AG09309 (cell line): ENCODE measurements around the gene TAF4B.

ENCODE experiments used
- DNase-seq: peaks from one replicate; pipeline ENCODE4 v3.0.0-alpha.2; 2010; ENCODE audit warnings: low read depth
- H3K4me3 ChIP-seq: 2 replicates; pipeline ENCODE4 v1.5.1; 2011; ENCODE audit warnings: mild to moderate bottlenecking, low read depth, low read length, moderate library complexity; ENCODE audit not compliant: control insufficient read depth
- TF ChIP-seq, protein P1 (sequence below): IDR thresholded peaks from 2 replicates; pipeline ENCODE4 v1.5.1; 2011; ENCODE audit warnings: mild to moderate bottlenecking, low read depth, low read length, inconsistent platforms; ENCODE audit not compliant: insufficient read depth, control insufficient read depth; ENCODE audit errors: missing control alignments

Gene TAF4B

DNA sequence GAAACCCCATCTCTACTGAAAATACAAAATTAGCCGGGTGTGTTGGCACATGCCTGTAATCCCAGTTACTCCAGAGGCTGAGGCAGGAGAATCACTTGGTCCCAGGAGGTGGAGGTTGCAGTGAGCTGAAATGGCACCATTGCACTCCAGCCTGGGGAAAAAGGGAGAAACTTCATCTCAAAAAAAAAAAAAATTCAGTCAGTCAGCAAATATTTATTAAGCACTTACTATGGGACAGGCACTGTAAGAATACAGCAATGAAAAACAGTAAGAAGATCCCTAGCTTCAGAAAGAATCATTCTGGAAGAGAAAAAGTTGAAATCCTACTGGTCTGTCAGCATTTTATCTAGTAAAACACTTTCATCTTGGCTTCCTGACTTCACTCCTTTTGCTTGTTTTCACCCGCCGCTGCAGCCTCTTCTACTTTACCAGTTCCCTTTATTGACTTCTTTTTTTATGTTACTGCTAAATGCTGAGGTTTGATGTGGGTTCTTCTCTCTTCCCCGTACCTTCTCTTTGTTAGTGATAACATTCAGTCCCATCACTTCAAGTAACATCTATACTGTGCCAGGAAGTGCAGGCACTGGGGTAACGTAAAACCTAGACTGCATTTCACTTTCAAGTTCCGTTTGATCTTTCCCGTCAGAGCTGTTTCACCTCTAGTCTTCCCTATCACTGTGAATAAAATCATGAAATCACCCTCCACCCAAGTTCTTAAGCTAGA lies 10.8 kb upstream of the TAF4B start:
- DNase-seq, result no peak
- H3K4me3 ChIP-seq, result no peak overlapping the region
- TF ChIP-seq, protein P1, sequence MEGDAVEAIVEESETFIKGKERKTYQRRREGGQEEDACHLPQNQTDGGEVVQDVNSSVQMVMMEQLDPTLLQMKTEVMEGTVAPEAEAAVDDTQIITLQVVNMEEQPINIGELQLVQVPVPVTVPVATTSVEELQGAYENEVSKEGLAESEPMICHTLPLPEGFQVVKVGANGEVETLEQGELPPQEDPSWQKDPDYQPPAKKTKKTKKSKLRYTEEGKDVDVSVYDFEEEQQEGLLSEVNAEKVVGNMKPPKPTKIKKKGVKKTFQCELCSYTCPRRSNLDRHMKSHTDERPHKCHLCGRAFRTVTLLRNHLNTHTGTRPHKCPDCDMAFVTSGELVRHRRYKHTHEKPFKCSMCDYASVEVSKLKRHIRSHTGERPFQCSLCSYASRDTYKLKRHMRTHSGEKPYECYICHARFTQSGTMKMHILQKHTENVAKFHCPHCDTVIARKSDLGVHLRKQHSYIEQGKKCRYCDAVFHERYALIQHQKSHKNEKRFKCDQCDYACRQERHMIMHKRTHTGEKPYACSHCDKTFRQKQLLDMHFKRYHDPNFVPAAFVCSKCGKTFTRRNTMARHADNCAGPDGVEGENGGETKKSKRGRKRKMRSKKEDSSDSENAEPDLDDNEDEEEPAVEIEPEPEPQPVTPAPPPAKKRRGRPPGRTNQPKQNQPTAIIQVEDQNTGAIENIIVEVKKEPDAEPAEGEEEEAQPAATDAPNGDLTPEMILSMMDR, result no peak

DNA sequence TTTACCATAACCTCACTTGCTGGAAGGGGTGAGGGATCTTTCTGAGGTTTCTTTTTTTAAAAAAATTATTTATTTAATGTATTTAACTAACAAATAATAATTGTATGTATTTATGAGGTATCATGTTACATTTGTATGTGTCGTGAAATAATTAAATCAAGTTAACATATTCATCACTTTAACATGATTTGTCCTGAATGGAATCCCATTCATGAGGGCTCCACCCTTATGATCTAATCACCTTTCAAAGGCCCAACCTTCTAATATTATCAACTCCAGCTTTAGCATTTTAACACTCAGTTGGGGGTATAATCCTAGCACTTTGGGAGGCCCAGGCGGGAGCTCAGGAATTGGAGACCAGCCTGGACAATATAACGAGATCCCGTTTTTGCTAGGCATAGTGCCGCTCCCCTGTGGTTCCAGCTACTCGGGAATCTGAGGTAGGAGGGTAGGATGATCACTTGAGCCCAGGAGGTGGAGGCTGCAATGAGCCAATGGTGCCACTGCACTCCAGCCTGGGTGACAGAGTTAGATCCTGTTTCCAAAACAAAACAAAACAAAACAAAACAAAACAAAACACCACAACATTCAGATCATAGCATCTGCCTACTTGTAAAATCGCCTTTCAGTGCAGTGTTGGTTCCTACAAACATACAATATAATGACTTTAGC lies 1.1 kb upstream of the TAF4B start:
- TF ChIP-seq, protein P1, result no peak
- no peak for DNase-seq
- no peak overlapping the region for H3K4me3 ChIP-seq

DNA sequence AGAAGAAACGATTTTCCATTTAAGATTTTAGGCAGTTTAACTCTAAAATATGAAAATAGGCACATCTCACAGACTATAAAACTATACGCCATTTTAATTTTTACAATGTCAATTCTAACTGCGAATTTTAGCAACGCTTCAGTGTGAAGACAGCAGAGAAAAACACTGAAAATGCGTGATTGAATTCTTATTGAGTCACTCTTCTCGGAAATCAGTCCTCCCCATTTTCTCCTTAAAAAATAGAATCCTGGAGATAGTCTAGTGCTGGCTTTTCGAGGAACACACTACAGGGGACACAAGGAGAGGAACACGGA lies 373 bp upstream of the TAF4B start:
- TF ChIP-seq, protein P1, result no peak
- H3K4me3 ChIP-seq, result peak overlapping the region; percentile 75
- DNase-seq, result no peak

DNA sequence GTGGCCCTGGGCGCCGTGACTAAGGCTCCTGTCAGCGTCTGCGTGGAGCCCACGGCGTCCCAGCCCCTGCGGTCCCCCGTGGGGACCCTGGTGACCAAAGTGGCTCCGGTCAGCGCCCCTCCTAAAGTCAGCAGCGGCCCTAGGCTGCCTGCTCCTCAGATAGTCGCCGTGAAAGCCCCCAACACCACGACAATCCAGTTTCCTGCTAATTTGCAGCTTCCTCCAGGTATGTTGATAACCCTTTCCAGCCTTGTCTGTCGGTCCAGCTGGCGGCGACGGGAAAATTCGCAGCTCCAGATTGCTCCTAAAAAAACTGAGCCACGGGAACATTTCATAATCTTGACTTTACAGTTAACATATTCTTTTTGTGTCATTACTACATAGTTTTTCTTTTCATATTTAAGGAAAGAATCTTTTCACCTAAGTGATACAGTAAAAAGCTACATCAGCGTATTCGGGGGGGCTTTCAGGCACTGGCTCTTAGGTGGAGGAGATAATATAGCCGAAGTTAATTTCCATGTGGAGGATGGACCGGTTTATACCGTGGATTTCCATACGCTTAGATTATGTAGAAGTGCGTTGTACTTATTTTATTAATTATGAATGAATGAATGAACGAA lies 916 bp downstream of the TAF4B start:
- H3K4me3 ChIP-seq, result peak overlapping the region; percentile 75

DNA sequence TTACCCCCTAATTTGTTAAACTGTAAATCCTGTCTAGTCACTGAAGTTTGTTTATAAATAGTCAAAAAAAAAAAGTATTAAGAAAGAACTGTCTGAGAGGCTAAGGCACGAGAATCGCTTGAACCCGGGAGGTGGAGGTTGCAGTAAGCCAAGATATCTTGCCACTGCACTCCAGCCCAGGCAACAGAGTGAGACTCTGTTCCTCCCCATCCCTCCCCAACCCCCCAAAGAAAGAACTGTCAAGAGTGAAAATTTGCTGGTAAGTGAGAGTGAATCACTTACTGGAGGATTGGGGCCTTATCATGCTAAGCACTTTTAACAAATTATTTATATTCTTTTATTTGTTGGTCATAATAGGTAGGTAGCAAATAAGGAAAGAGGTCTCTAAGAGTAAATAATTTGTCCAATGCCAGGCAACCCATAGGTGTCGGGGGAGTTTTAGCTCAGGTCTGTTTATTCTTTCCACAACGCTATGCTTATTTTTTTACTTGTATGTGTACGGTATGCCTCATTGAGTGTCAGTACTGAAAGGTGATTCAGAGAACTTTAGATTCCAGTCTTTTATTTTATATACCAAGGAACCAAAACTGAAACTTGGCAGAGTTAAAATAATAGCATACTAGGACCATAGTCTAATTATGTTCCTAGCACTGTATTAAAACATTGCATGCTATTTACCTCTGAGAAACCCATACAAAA lies 2.5 kb downstream of the TAF4B start:
- no peak overlapping the region for H3K4me3 ChIP-seq
- TF ChIP-seq, protein P1, result no peak
- DNase-seq, result no peak

More for the DNA sequence above, 916 bp downstream of the TAF4B start:
- TF ChIP-seq, protein P1, result no peak
- no peak for DNase-seq

DNA sequence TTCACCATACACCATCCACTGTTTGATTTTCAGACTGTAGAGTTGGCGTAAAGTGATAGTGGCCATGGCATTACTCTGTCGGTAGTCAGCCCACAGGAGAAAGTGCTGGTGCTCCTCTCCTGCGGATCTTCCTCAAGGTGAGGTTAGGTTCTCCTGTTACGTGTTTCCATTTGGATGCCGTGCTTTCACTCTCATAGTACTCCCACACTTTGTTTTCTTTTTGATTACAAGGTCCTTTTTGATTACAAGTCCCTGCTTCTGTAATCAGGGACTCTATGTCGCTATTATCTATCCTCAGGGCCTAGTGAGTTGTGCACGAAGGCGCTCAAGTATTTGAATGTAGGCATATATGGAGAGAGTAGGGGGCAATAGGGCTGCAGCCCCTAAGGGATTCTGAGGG lies 4.3 kb downstream of the TAF4B start:
- TF ChIP-seq, protein P1, result no peak
- no peak for DNase-seq
- no peak overlapping the region for H3K4me3 ChIP-seq
